HEK293 (cell line): ENCODE measurements around the gene DBNL.
A peak's percentile ranks its signal among the peaks of the same experiment; 100 is the strongest.

ENCODE experiments used
- BCL11B ChIP-seq: fragments of 450-650 bp; formaldehyde crosslinking; IDR thresholded peaks from 2 replicates; pipeline ENCODE4 v1.5.1; 2016; ENCODE audit warnings: low read depth, missing biosample characterization, missing genetic modification characterization
- EGR2 ChIP-seq: fragments of 450-650 bp; formaldehyde crosslinking; IDR thresholded peaks from 2 replicates; pipeline ENCODE4 v1.5.1; 2016; ENCODE audit warnings: low read depth, missing biosample characterization, missing genetic modification characterization
- KLF16 ChIP-seq: fragments of 450-650 bp; formaldehyde crosslinking; IDR thresholded peaks from 2 replicates; pipeline ENCODE4 v1.5.1; 2017; ENCODE audit warnings: missing biosample characterization, missing genetic modification characterization
- MZF1 ChIP-seq: fragments of 450-650 bp; formaldehyde crosslinking; IDR thresholded peaks from 2 replicates; pipeline ENCODE4 v1.5.1; 2017; ENCODE audit warnings: missing biosample characterization, missing genetic modification characterization, borderline replicate concordance
- OSR2 ChIP-seq: fragments of 450-650 bp; formaldehyde crosslinking; IDR thresholded peaks from 2 replicates; pipeline ENCODE4 v1.5.1; 2016; ENCODE audit warnings: missing biosample characterization, missing genetic modification characterization
- SP2 ChIP-seq: fragments of 450-650 bp; formaldehyde crosslinking; IDR thresholded peaks from 2 replicates; pipeline ENCODE4 v1.5.1; 2016; ENCODE audit warnings: missing biosample characterization, missing genetic modification characterization
- TRIM28 ChIP-seq: IDR thresholded peaks from 2 replicates; pipeline ENCODE4 v1.6.1; 2011; ENCODE audit warnings: low read length, control low read depth, borderline replicate concordance
- ZBTB20 ChIP-seq: fragments of 450-650 bp; formaldehyde crosslinking; IDR thresholded peaks from 2 replicates; pipeline ENCODE4 v1.5.1; 2016; ENCODE audit warnings: missing biosample characterization, missing genetic modification characterization
- ZBTB8A ChIP-seq: fragments of 450-650 bp; formaldehyde crosslinking; IDR thresholded peaks from 2 replicates; pipeline ENCODE4 v1.5.1; 2016; ENCODE audit warnings: missing biosample characterization, missing genetic modification characterization
- ZFHX2 ChIP-seq: fragments of 450-650 bp; formaldehyde crosslinking; conservative IDR thresholded peaks from 2 replicates; pipeline ENCODE4 v1.5.1; 2016; ENCODE audit warnings: missing biosample characterization, missing genetic modification characterization
- ZFP37 ChIP-seq: fragments of 450-650 bp; formaldehyde crosslinking; IDR thresholded peaks from 2 replicates; pipeline ENCODE4 v1.5.1; 2016; ENCODE audit warnings: missing biosample characterization, missing genetic modification characterization
- ZNF112 ChIP-seq: fragments of 450-650 bp; formaldehyde crosslinking; IDR thresholded peaks from 2 replicates; pipeline ENCODE4 v1.5.0; 2017; ENCODE audit warnings: missing biosample characterization, missing genetic modification characterization
- ZNF138 ChIP-seq: fragments of 450-650 bp; formaldehyde crosslinking; IDR thresholded peaks from 2 replicates; pipeline ENCODE4 v1.5.1; 2016; ENCODE audit warnings: missing biosample characterization, missing genetic modification characterization, borderline replicate concordance
- ZNF148 ChIP-seq: fragments of 450-650 bp; formaldehyde crosslinking; IDR thresholded peaks from 2 replicates; pipeline ENCODE4 v1.5.0; 2017; ENCODE audit warnings: missing biosample characterization, missing genetic modification characterization, borderline replicate concordance
- ZNF16 ChIP-seq: fragments of 450-650 bp; formaldehyde crosslinking; IDR thresholded peaks from 2 replicates; pipeline ENCODE4 v1.5.1; 2016; ENCODE audit warnings: low read depth, missing biosample characterization, missing genetic modification characterization
- ZNF174 ChIP-seq: fragments of 450-650 bp; formaldehyde crosslinking; IDR thresholded peaks from 2 replicates; pipeline ENCODE4 v1.5.0; 2017; ENCODE audit warnings: missing biosample characterization, mild to moderate bottlenecking, missing genetic modification characterization
- ZNF19 ChIP-seq: fragments of 450-650 bp; formaldehyde crosslinking; IDR thresholded peaks from 2 replicates; pipeline ENCODE4; 2016; ENCODE audit warnings: missing biosample characterization, missing genetic modification characterization, low read depth
- ZNF23 ChIP-seq: fragments of 450-650 bp; formaldehyde crosslinking; IDR thresholded peaks from 2 replicates; pipeline ENCODE4 v1.5.1; 2016; ENCODE audit warnings: missing biosample characterization, missing genetic modification characterization, borderline replicate concordance
- ZNF266 ChIP-seq: fragments of 450-650 bp; formaldehyde crosslinking; IDR thresholded peaks from 2 replicates; pipeline ENCODE4 v1.5.1; 2016; ENCODE audit warnings: missing biosample characterization, missing genetic modification characterization, low read depth
- ZNF280D ChIP-seq: fragments of 450-650 bp; formaldehyde crosslinking; IDR thresholded peaks from 2 replicates; pipeline ENCODE4 v1.5.1; 2016; ENCODE audit warnings: missing biosample characterization, missing genetic modification characterization
- ZNF37A ChIP-seq: fragments of 450-650 bp; IDR thresholded peaks from 2 replicates; pipeline ENCODE4 v1.5.1; 2018; ENCODE audit warnings: missing biosample characterization, missing genetic modification characterization
- ZNF426 ChIP-seq: fragments of 450-650 bp; formaldehyde crosslinking; IDR thresholded peaks from 2 replicates; pipeline ENCODE4 v1.5.1; 2017; ENCODE audit warnings: missing biosample characterization, missing genetic modification characterization, mild to moderate bottlenecking, inconsistent platforms, moderate library complexity
- ZNF488 ChIP-seq: fragments of 450-650 bp; formaldehyde crosslinking; IDR thresholded peaks from 2 replicates; pipeline ENCODE4 v1.5.1; 2016; ENCODE audit warnings: missing biosample characterization, missing genetic modification characterization
- ZNF514 ChIP-seq: fragments of 450-650 bp; formaldehyde crosslinking; IDR thresholded peaks from 2 replicates; pipeline ENCODE4 v1.5.1; 2016; ENCODE audit warnings: missing biosample characterization, missing genetic modification characterization
- ZNF544 ChIP-seq: fragments of 450-650 bp; formaldehyde crosslinking; IDR thresholded peaks from 2 replicates; pipeline ENCODE4 v1.5.0; 2017; ENCODE audit warnings: missing biosample characterization, missing genetic modification characterization
- ZNF561 ChIP-seq: fragments of 450-650 bp; IDR thresholded peaks from 2 replicates; pipeline ENCODE4 v1.5.1; 2018; ENCODE audit warnings: missing biosample characterization, missing genetic modification characterization, borderline replicate concordance
- ZNF571 ChIP-seq: fragments of 450-650 bp; formaldehyde crosslinking; IDR thresholded peaks from 2 replicates; pipeline ENCODE4 v1.5.0; 2017; ENCODE audit warnings: missing biosample characterization, missing genetic modification characterization
- ZNF580 ChIP-seq: fragments of 450-650 bp; formaldehyde crosslinking; IDR thresholded peaks from 2 replicates; pipeline ENCODE4 v1.5.1; 2016; ENCODE audit warnings: missing biosample characterization, missing genetic modification characterization
- ZNF626 ChIP-seq: fragments of 450-650 bp; sonication (Bioruptor Pico); formaldehyde crosslinking; IDR thresholded peaks from 2 replicates; pipeline ENCODE4 v1.5.1; 2018; ENCODE audit warnings: missing biosample characterization, missing genetic modification characterization, inconsistent platforms
- ZNF654 ChIP-seq: fragments of 450-650 bp; formaldehyde crosslinking; IDR thresholded peaks from 2 replicates; pipeline ENCODE4 v1.5.1; 2016; ENCODE audit warnings: low read depth, missing biosample characterization, missing genetic modification characterization
- ZNF660 ChIP-seq: fragments of 450-650 bp; IDR thresholded peaks from 2 replicates; pipeline ENCODE4 v1.5.1; 2018; ENCODE audit warnings: missing biosample characterization, mild to moderate bottlenecking, missing genetic modification characterization
- ZNF677 ChIP-seq: fragments of 450-650 bp; IDR thresholded peaks from 2 replicates; pipeline ENCODE4 v1.5.0; 2018; ENCODE audit warnings: missing biosample characterization, mild to moderate bottlenecking, missing genetic modification characterization, moderate library complexity
- ZNF701 ChIP-seq: fragments of 450-650 bp; formaldehyde crosslinking; IDR thresholded peaks from 2 replicates; pipeline ENCODE4 v1.5.1; 2016; ENCODE audit warnings: missing biosample characterization, missing genetic modification characterization
- ZNF785 ChIP-seq: fragments of 450-650 bp; formaldehyde crosslinking; IDR thresholded peaks from 2 replicates; pipeline ENCODE4 v1.5.1; 2016; ENCODE audit warnings: missing biosample characterization, missing genetic modification characterization
- ZNF843 ChIP-seq: fragments of 450-650 bp; formaldehyde crosslinking; IDR thresholded peaks from 2 replicates; pipeline ENCODE4 v1.5.1; 2016; ENCODE audit warnings: missing biosample characterization, missing genetic modification characterization

Gene DBNL

GRCh38 chr7:44044315-44045225, at the start of gene DBNL (continued):
- no peak for TF ChIP-seq ZNF138 (tag by site-specific recombination)
- no peak for TF ChIP-seq ZNF544 (tag by site-specific recombination)
- TF ChIP-seq ZNF426 (tag by site-specific recombination): no peak
- no peak for TF ChIP-seq ZNF280D
- TF ChIP-seq MZF1: no peak
- no peak for TF ChIP-seq ZNF174 (tag by site-specific recombination)
- TF ChIP-seq ZNF19 (tag by site-specific recombination): no peak
- no peak for TF ChIP-seq OSR2 (tag by site-specific recombination)
- no peak; the same call in 1 of the 2 replicates for TF ChIP-seq ZFHX2 (tag by site-specific recombination)
- 0 out of 2 replicates have a peak, but pooled peaks have one; percentile 9 for TF ChIP-seq ZBTB8A
- no peak for TF ChIP-seq ZNF266 (tag by site-specific recombination)
- TF ChIP-seq ZNF785 (tag by site-specific recombination): no peak
- no peak for TF ChIP-seq ZNF37A (tag by site-specific recombination)
- TF ChIP-seq ZNF16 (tag by site-specific recombination): no peak
- TF ChIP-seq EGR2 (tag by site-specific recombination): no peak; the same call in 1 of the 2 replicates
- TF ChIP-seq SP2 (tag by site-specific recombination): peak; percentile 98
- TF ChIP-seq BCL11B (tag by site-specific recombination): peak; percentile 53; the same call in 1 of the 2 replicates
- TF ChIP-seq ZFP37 (tag by site-specific recombination): 0 out of 2 replicates have a peak, but pooled peaks have one; percentile 28
- TF ChIP-seq KLF16 (tag by site-specific recombination): no peak
- no peak for TF ChIP-seq ZNF701
- no peak for TF ChIP-seq ZNF626 (tag by site-specific recombination)
- no peak; the same call in 1 of the 2 replicates for TF ChIP-seq ZNF112
- TF ChIP-seq ZNF561: no peak; the same call in 1 of the 2 replicates
- TF ChIP-seq ZNF843 (tag by site-specific recombination): 0 out of 2 replicates have a peak, but pooled peaks have one; percentile 32
- TF ChIP-seq ZNF660: peak; percentile 74; the same call in 1 of the 2 replicates
- no peak for TF ChIP-seq ZNF677 (tag by site-specific recombination)
- no peak for TF ChIP-seq ZNF654 (tag by site-specific recombination)
- TF ChIP-seq TRIM28: no peak
- no peak for TF ChIP-seq ZNF514 (tag by site-specific recombination)
- TF ChIP-seq ZNF580 (tag by site-specific recombination): peak; percentile 98
- no peak for TF ChIP-seq ZNF148
- no peak for TF ChIP-seq ZNF488 (tag by site-specific recombination)
- TF ChIP-seq ZNF571 (tag by site-specific recombination): no peak
- TF ChIP-seq ZBTB20: peak; percentile 40
- TF ChIP-seq ZNF23 (tag by site-specific recombination): no peak
